ENCODE results near the gene NDUFB10.

DNA sequence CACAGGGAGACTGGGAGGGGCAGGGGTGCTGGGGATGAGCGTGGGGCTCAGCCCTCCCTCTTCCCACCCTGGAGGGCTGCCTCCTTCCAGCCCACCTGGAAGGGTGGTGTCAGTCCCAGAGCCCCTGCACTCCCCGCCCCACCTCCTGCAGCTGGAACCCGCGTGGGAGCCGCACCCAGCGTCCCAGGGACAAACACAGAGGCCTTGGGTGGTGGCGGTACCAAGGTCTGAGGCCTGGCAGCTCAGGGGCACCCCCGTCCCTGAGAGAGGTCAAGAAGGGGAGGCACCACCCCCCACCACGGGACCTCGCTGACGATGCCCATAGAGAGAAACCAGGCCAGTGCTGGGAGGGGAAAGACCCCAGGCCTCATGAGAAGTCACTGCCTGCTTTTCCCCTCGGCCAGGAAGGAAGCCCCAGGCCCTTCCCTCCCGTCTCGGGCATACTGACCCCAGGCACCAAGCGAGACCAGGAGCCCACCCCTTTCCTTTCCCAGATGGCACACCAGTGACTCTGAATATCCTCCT, 45.2 kb upstream of the NDUFB10 start:
- TF ChIP-seq POLR2A (IDR thresholded peaks at IDR 0.05) = no peak
- TF ChIP-seq, protein P1, sequence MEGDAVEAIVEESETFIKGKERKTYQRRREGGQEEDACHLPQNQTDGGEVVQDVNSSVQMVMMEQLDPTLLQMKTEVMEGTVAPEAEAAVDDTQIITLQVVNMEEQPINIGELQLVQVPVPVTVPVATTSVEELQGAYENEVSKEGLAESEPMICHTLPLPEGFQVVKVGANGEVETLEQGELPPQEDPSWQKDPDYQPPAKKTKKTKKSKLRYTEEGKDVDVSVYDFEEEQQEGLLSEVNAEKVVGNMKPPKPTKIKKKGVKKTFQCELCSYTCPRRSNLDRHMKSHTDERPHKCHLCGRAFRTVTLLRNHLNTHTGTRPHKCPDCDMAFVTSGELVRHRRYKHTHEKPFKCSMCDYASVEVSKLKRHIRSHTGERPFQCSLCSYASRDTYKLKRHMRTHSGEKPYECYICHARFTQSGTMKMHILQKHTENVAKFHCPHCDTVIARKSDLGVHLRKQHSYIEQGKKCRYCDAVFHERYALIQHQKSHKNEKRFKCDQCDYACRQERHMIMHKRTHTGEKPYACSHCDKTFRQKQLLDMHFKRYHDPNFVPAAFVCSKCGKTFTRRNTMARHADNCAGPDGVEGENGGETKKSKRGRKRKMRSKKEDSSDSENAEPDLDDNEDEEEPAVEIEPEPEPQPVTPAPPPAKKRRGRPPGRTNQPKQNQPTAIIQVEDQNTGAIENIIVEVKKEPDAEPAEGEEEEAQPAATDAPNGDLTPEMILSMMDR (IDR thresholded peaks at IDR 0.05) = no peak
- TF ChIP-seq POLR2AphosphoS5 (IDR thresholded peaks at IDR 0.05) = no peak
- TF ChIP-seq EP300 (IDR thresholded peaks at IDR 0.05) = no peak
